SW 1271 (cell line): ENCODE data around the gene PABPN1L.

Source experiments
- DNase-seq, 2 experiments: peaks; one replicate each; lab custom pipeline; 2025; lab: John Stamatoyannopoulos, UW

PABPN1L gene

GRCh38 chr16:88868974-88869672, 2.7 kb upstream of the PABPN1L start:
- DNase-seq = no peak

GRCh38 chr16:88867581-88868246, 1.3 kb upstream of the PABPN1L start:
- DNase-seq = no peak

GRCh38 chr16:88865742-88866141, 718 bp downstream of the PABPN1L start:
- DNase-seq = no peak

GRCh38 chr16:88865310-88865709, 1.1 kb downstream of the PABPN1L start:
- no peak for DNase-seq

- no peak for DNase-seq
Observed at GRCh38 chr16:88864521-88864920, 1.9 kb downstream of the PABPN1L start.

GRCh38 chr16:88864099-88864498, 2.4 kb downstream of the PABPN1L start:
- DNase-seq = no peak

GRCh38 chr16:88863426-88863825, 3.0 kb downstream of the PABPN1L start:
- no peak for DNase-seq

- no peak for DNase-seq
Observed at GRCh38 chr16:88862968-88863367, 3.5 kb downstream of the PABPN1L start.

GRCh38 chr16:88861359-88861758, 5.1 kb downstream of the PABPN1L start:
- DNase-seq = no peak

- DNase-seq = no peak
Observed at GRCh38 chr16:88859381-88860091, 6.9 kb downstream of the PABPN1L start.

- DNase-seq = peak in 1 of 2 experiments; percentile 46
Observed at GRCh38 chr16:88857728-88858339, 8.6 kb downstream of the PABPN1L start.

GRCh38 chr16:88856828-88857727, 9.4 kb downstream of the PABPN1L start, which contains the start of the genes GALNS and TRAPPC2L:
TSS of gene GALNS (minus strand) at chr16:88856947. CDS start at chr16:88856877, 70 bp downstream.
TSS of gene TRAPPC2L (plus strand) at chr16:88857127. CDS start at chr16:88857151, 24 bp downstream.
- DNase-seq = peak; percentile 39 to 87

- DNase-seq = no peak
Observed at GRCh38 chr16:88856122-88856827, 10.2 kb downstream of the PABPN1L start.

- no peak for DNase-seq
Observed at GRCh38 chr16:88855736-88856121, 10.7 kb downstream of the PABPN1L start.

- no peak for DNase-seq
Observed at GRCh38 chr16:88855176-88855575, 11.3 kb downstream of the PABPN1L start.

GRCh38 chr16:88854306-88855111, 12.0 kb downstream of the PABPN1L start:
- no peak for DNase-seq

GRCh38 chr16:88853325-88853941, 13.0 kb downstream of the PABPN1L start:
- DNase-seq = no peak

- no peak for DNase-seq
Observed at GRCh38 chr16:88851616-88852015, 14.8 kb downstream of the PABPN1L start.

GRCh38 chr16:88850531-88851199, 15.8 kb downstream of the PABPN1L start:
- DNase-seq = no peak
